Type B pancreatic cell (in vitro differentiated cells): ENCODE data around the gene FAM168A. TPM values are rescaled to one million over a fixed set of nuclear protein-coding genes. Genes with fewer than 3 reads are reported as not detected.

Experiments used
- DNase-seq: peaks from one replicate; pipeline ENCODE4 v3.0.0; 2021; ENCODE audit warnings: mixed read lengths; ENCODE audit not compliant: unreplicated experiment; ENCODE audit errors: extremely low spot score
- H3K27ac Mint-ChIP-seq: 2 replicates; pipeline ENCODE4 v1.8.0; 2021; ENCODE audit warnings: mild to moderate bottlenecking, mixed read lengths
- H3K27me3 Mint-ChIP-seq: 2 replicates; pipeline ENCODE4 v1.8.0; 2021; ENCODE audit warnings: mixed read lengths
- H3K36me3 Mint-ChIP-seq: 2 replicates; pipeline ENCODE4 v1.8.0; 2021; ENCODE audit warnings: mixed read lengths
- H3K4me1 Mint-ChIP-seq: one replicate; pipeline ENCODE4 v1.8.0; 2021; ENCODE audit warnings: mixed read lengths; ENCODE audit not compliant: unreplicated experiment
- H3K4me3 Mint-ChIP-seq: 2 replicates; pipeline ENCODE4 v1.8.0; 2021; ENCODE audit warnings: mild to moderate bottlenecking, mixed read lengths
- H3K9me3 Mint-ChIP-seq: 2 replicates; pipeline ENCODE4 v1.8.0; 2021; ENCODE audit warnings: mixed read lengths
- total RNA-seq: library from RNA; stranded (reverse); gene quantifications from 2 replicates; pipeline ENCODE4 v1.2.1, GENCODE V29; 2021; ENCODE audit warnings: low replicate concordance
- TF ChIP-seq, protein P1 (sequence below): fragments of 200-600 bp; sonication (generic); conservative IDR thresholded peaks from 2 replicates; pipeline ENCODE4 v1.5.0; 2021; ENCODE audit warnings: antibody characterized with exemption, mild to moderate bottlenecking

FAM168A gene
- total RNA-seq, 1 donor from 2014 or later, result 39.6 TPM

DNA sequence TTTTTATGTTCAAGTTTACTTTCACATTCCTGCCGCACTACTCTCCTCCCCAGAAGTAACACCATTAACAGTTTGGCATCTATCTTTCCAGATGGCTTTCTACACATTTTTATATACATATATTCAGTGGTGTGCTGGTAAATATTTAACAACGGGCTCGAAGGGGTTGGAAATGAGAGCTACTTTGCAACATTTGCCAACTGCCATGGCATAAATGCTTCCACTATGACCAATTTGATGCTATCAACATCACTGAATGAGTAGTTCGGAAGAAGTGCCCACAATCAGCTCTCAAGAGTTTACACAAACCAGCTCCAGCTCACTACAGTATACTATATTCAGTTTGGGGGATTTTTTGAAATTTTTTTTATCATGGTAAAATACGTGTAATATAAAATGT lies 166.5 kb downstream of the FAM168A start:
- TF ChIP-seq, protein P1, sequence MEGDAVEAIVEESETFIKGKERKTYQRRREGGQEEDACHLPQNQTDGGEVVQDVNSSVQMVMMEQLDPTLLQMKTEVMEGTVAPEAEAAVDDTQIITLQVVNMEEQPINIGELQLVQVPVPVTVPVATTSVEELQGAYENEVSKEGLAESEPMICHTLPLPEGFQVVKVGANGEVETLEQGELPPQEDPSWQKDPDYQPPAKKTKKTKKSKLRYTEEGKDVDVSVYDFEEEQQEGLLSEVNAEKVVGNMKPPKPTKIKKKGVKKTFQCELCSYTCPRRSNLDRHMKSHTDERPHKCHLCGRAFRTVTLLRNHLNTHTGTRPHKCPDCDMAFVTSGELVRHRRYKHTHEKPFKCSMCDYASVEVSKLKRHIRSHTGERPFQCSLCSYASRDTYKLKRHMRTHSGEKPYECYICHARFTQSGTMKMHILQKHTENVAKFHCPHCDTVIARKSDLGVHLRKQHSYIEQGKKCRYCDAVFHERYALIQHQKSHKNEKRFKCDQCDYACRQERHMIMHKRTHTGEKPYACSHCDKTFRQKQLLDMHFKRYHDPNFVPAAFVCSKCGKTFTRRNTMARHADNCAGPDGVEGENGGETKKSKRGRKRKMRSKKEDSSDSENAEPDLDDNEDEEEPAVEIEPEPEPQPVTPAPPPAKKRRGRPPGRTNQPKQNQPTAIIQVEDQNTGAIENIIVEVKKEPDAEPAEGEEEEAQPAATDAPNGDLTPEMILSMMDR, result no peak
- Mint-ChIP-seq H3K36me3 (peaks cover 9% of the 10 kb centered on the region), H3K4me1 (peaks cover 10% of the 10 kb centered on the region), H3K27ac (no peak overlapping the region), H3K27me3 (no peaks in the 10 kb centered on the region), H3K4me3 (no peak overlapping the region), H3K9me3 (no peaks in the 10 kb centered on the region)
- DNase-seq, result no peak

DNA sequence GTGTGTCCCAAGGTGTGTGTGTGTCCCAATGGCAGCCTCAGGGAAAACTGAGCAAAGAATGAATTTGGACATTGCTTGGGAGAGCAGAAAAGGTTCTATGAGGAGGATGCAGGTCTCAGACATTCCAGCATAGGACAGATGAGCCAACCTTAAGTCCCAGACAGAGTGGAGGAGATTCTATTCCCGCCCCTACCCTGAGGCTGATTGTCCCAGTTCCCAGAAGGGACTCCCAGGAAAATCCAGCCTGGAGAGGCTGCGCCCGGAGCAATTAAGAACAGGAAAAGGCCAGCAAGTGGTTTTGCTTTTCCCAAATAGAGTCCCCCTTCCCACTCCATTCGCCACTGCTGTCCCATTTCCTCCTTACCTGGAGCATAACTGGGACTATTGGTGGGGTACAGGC lies 167.6 kb downstream of the FAM168A start:
- Mint-ChIP-seq H3K4me3 (no peak overlapping the region), H3K9me3 (no peaks in the 10 kb centered on the region), H3K27ac (no peak overlapping the region), H3K4me1 (peaks cover 6% of the 10 kb centered on the region), H3K27me3 (no peaks in the 10 kb centered on the region), H3K36me3 (peaks cover 9% of the 10 kb centered on the region)
- TF ChIP-seq, protein P1, result no peak
- DNase-seq, result no peak

DNA sequence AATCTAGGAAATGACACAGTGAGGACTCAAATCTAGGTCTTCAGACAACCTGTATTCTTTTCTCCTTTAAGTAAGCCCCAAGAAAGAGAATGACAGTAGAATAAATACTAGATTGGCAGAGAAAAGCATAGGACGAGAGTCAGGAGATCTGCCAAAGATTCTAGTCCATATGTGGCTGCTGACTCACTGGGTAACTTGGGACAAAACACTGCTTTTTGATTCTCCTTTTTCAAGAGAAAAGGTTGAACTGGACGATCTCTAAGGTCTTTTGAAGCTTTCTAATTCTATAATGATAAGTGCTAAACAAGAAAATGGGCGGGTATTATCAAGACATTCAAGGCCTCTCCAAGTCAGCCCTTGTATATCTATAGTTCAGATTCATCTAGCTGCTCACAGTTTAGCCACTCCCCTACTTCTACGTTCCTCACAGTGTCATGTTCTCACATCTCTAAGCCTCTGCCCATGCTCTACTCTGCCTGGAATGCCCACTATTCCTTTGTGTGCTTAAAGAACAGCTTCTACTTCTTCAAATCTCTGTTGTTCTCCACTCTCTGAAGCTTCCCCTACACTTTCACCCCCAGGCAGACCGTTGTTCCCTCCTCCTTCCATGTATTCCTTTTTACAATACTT lies 168.7 kb downstream of the FAM168A start:
- TF ChIP-seq, protein P1, result no peak
- no peaks in the 10 kb centered on the region for H3K9me3 Mint-ChIP-seq
- H3K36me3 Mint-ChIP-seq, result peaks cover 9% of the 10 kb centered on the region
- no peak overlapping the region for H3K4me3 Mint-ChIP-seq
- H3K27ac Mint-ChIP-seq, result no peak overlapping the region
- peaks cover 6% of the 10 kb centered on the region for H3K4me1 Mint-ChIP-seq
- no peaks in the 10 kb centered on the region for H3K27me3 Mint-ChIP-seq
- no peak for DNase-seq

DNA sequence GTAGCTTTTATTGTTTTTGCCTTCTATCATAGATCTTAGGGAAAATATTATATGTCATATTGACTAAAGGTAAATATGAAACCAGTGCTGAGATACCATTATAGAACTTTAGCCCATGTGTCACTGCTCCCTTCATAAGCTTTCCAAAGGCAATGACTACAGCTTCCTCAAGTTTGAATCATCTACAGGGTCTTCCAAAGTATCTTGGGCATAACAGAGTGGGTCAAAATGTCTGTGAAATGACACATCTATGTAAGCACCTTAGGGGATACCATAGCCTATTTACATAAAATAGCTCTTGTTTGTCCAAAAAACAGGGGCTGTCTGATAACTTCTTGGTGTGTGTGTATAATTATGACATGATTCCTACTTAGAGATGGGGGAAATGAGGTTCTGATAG lies 169.2 kb downstream of the FAM168A start:
- H3K9me3 Mint-ChIP-seq, result no peaks in the 10 kb centered on the region
- no peak for DNase-seq
- H3K4me1 Mint-ChIP-seq, result peaks cover 6% of the 10 kb centered on the region
- TF ChIP-seq, protein P1, result no peak
- no peaks in the 10 kb centered on the region for H3K27me3 Mint-ChIP-seq
- no peak overlapping the region for H3K4me3 Mint-ChIP-seq
- H3K27ac Mint-ChIP-seq, result no peak overlapping the region
- H3K36me3 Mint-ChIP-seq, result peaks cover 9% of the 10 kb centered on the region

DNA sequence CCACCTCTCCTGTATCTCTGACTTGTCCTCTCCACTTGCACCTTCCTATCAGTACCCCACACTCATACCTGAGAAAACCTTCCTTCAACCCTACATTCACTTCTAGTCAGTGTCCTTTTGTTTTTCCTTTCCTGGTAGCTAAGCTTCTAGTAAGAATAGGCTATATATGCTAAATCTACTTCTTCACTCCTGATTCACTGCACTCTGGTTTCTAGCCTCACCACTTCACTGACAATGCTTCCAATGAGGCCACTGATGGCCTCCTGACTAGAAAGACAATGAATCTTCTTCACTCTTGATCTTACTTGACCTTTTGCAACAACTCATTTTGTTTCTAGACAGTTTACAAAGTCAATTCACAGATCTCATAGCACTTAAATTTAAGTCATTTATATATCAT lies 169.7 kb downstream of the FAM168A start:
- no peaks in the 10 kb centered on the region for H3K9me3 Mint-ChIP-seq
- H3K27me3 Mint-ChIP-seq, result no peaks in the 10 kb centered on the region
- no peak overlapping the region for H3K27ac Mint-ChIP-seq
- TF ChIP-seq, protein P1, result no peak
- H3K36me3 Mint-ChIP-seq, result peaks cover 9% of the 10 kb centered on the region
- DNase-seq, result no peak
- peaks cover 6% of the 10 kb centered on the region for H3K4me1 Mint-ChIP-seq
- H3K4me3 Mint-ChIP-seq, result no peak overlapping the region
